Right ventricle myocardium superior (tissue), 1 donor: Measurements from ENCODE around the gene CNMD. TPM values are rescaled to one million over a fixed set of nuclear protein-coding genes. Genes with fewer than 3 reads are reported as not detected.
"Not testable (repeated sequence)": the region's sequence is repeated elsewhere in the genome, so short reads cannot be mapped to it uniquely, and the experiment has no call there.

Source experiments
- ATAC-seq: fragments of 200-7000 bp; cut with Tn5 transposase; one replicate; pipeline ENCODE4 v1.9.1; 2020; ENCODE audit warnings: mild to moderate bottlenecking; ENCODE audit not compliant: poor library complexity
- DNase-seq: peaks from one replicate; pipeline ENCODE4 v3.0.0-alpha.2; 2020
- intact Hi-C: fragments of 100-400 bp; cut with DNase I; formaldehyde crosslinking; loops from one replicate; pipeline ENCODE4 v1.11.2; 2022
- total RNA-seq: library from RNA; stranded (reverse); fragmentation: NEBNext Ultra II Directional; extraction: Animal tissue kit (Norgen Biotek cat#: 25700); gene quantifications from one replicate; pipeline ENCODE4 v1.2.1, GENCODE V29; 2021
- donor health status: DM: no; HTN: yes; CAD: no; lungs with severe emphysema.

The CNMD gene
- total RNA-seq, 1 donor from 2014 or later: not detected

DNA sequence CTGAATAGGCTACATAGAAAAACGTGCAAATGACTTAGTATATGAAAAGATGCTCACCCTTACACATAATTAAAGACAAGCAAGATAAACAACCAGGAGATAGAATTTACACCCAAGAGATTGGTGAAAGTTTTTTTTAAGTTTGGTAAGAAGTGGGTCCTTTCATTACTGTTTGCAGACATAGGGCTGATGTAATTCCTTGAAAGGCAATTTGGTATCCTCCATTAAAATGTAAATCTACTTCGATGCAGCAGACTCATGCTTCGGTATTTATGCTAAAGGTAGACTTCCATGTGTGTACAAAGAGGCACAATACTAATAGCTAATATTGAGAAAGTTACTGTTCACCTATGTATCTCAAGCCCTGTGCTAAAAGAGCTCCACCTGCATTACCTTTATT is 33.5 kb downstream of the CNMD start:
- no peak for ATAC-seq
- intact Hi-C loops: no loop called here
- no peak for DNase-seq

- DNase-seq: no peak
- ATAC-seq: no peak
- intact Hi-C loops: no loop called here
Observed at GRCh38 chr13:52703482-52703881, 36.1 kb downstream of the CNMD start.

DNA sequence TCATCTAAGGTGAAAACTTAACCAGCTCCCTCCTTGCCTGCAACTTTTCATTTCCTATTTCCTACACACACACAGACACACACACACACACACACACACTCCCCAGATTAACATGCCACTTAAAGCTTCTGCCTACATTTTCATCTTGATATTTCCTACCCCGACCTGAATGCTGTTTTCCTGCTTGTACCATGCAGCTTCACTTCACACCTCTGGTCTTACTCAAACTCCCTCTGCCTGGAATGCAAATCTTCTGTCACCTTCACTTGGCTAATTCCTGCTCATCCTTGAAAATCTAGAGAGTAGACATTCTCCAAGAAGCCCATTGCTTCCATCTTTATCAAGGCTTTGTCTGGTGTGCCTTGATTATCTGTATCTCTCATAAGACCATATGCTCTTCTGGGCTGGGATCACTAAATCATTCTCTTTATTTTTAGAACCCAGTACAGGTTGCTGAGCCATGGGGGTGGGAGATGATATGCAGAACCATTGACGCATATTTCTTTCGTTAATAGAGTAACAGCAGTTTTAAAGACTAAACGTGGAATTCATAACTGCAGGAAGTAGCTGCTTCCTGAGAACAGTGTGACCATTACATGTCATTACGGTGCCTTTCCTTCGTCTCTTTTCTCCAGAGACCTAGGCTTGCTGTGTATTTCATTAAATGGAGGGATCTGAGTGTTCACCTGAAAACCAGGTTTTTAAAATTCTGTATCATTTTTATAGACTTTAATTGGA is 37.7 kb downstream of the CNMD start:
- ATAC-seq (no peak), DNase-seq (no peak)
- intact Hi-C loops: no loop called here

GRCh38 chr13:52696566-52696965 is 43.1 kb downstream of the CNMD start:
- ATAC-seq (no peak), DNase-seq (no peak)
- intact Hi-C loops: no loop called here

- DNase-seq: no peak
- intact Hi-C loops: no loop called here
Observed at GRCh38 chr13:52695856-52696255, 43.8 kb downstream of the CNMD start.

GRCh38 chr13:52686376-52686775 is 53.2 kb downstream of the CNMD start:
- DNase-seq (no peak), ATAC-seq (no peak)
- intact Hi-C loops: no loop called here

More at GRCh38 chr13:52695856-52696255, 43.8 kb downstream of the CNMD start:
- no peak for ATAC-seq

DNA sequence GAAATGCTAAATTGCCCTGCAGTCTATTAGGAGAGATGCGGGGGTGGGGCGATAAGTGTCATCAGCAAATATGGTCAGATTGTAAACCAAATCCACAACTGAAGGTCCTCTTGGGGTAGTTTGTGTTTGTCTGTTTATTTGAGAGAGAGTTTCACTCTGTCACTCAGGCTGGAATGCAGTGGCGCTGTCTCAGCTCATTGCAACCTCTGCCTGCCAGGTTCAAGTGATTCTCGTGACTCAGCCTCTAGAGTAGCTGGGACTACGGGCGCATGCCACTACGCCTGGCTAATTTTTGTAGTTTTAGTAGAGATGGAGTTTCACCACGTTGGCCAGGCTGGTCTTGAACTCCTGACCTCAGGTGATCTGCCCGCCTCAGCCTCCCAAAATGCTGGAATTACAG is 53.8 kb downstream of the CNMD start:
- ATAC-seq, intact Hi-C loops, DNase-seq: not testable (repeated sequence)

- DNase-seq (no peak), ATAC-seq (no peak)
- intact Hi-C loops: no loop called here
Observed at GRCh38 chr13:52677823-52678222, 61.8 kb downstream of the CNMD start.

- DNase-seq (no peak), ATAC-seq (no peak)
- intact Hi-C loops: no loop called here
Observed at GRCh38 chr13:52673465-52673864, 66.2 kb downstream of the CNMD start.

DNA sequence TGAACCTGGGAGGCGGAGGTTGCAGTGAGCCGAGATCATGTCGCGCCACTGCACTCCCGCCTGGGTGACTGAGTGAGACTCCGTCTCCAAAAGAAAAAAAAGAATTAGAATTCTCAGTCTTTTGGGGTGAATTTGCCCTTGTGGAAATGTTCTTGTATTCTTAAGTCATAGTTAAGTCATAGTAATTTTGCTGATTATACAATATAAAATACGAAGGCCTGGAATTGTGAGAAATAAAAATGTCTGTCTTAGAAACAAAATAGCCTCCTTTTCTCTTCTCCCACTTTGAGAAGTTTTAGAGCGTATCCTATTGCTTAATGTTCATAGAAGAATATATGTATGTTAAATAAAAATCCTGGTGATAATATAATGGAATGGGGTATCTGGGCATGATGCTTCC is 68.9 kb downstream of the CNMD start:
- DNase-seq (no peak), ATAC-seq (no peak)
- intact Hi-C loops: no loop called here

GRCh38 chr13:52669677-52670076 is 69.9 kb downstream of the CNMD start:
- ATAC-seq: no peak
- DNase-seq: no peak
- intact Hi-C loops: no loop called here

DNA sequence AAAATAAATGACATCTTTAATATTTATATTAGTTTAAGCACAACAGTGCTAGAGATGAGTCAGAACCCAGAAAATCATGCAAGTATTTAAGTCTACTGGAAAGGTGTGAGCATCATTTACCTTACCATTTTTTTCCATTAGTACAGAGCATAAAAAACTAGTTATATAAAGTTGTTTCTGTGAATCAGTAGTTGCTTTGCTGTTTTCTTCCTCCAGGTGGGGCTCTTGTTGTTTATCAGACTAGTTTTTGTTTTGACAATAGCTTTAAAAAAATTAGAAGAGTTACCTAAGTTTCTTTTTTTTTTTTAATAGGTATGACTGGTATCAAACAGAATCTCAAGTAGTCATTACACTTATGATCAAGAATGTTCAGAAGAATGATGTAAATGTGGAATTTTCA is 74.3 kb downstream of the CNMD start:
- intact Hi-C loops: no loop called here
- DNase-seq (no peak), ATAC-seq (no peak)

DNA sequence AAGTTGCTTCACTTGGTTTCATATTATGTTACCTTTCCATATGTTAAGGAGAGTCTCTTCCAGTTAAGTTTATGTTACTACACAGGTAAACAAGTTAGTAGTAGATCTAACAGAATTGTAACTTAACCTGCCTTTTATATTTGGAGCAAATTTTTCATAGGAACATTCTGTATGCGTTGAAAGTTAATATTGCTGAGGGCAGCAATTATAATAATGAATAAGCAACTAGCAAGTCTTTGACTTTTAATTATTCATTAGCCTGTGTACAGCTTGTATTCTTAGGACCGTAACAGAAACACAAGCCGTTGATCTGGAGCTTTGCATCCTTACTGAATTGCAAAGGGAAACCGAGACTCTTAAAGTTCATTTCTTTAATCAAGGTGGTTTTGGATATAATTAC is 75.3 kb downstream of the CNMD start:
- intact Hi-C loops: no loop called here
- ATAC-seq (no peak), DNase-seq (no peak)

GRCh38 chr13:52659340-52659739 is 80.3 kb downstream of the CNMD start:
- DNase-seq (no peak), ATAC-seq (no peak)
- intact Hi-C loops: no loop called here

Other genes starting within 250 kb of the CNMD start
- 1.5 TPM for gene HNRNPA1L2, start 97.4 kb downstream of the CNMD start, total RNA-seq
- gene SUGT1, start 87.0 kb downstream of the CNMD start, total RNA-seq: 51.9 TPM
- not detected for gene PCDH8, start 108.8 kb upstream of the CNMD start, total RNA-seq